ENCODE measurements around the gene QSOX1.

The QSOX1 gene

GRCh38 chr1:180150982-180151381 is 3.7 kb upstream of the QSOX1 start:
- no peak for DNase-seq

DNA sequence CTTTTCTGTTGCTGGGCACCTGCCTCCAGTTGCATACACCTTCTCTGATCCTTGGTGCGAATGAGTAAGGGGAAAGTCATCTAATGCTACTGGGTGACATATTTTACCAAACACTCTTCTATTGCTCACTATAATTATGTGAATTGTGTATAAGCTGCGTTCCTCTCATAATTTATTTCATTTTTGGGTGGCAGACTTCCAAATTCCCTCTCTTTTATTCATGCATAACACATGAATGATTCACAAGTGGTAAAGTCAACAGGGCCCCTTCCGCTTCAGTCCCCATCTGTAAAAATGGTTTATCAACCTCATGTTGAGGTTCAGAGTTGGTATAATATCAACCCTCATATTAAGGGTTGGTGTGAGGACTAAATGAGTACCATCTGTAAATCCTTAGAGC is 3.2 kb upstream of the QSOX1 start:
- no peak for DNase-seq

GRCh38 chr1:180152588-180152987 is 2.1 kb upstream of the QSOX1 start:
- DNase-seq: no peak

GRCh38 chr1:180153032-180153431 is 1.6 kb upstream of the QSOX1 start:
- DNase-seq: no peak

GRCh38 chr1:180154003-180154324 is 705 bp upstream of the QSOX1 start:
- DNase-seq: no peak

- DNase-seq: no peak
These were observed 563 bp downstream of the QSOX1 start for GRCh38 chr1:180155182-180155682.

DNA sequence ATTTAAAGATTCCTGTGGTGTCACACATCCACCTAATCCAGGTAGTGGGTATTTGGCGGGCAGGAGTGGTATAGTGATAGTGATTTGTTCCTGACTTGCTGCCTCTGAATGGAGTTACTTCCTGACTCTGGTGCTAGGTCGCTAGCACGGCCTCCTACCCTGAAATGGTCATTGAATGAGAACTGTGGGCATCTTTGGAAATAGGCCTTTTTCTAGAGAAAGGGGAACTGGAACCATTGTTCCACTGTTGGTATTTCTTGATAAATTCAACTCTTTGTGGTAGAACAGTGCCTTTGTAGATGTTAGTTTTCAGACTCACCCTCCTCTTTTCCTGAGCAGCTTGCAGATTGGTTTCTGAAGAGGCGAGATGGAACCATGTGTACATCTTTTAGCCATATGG is 1.5 kb downstream of the QSOX1 start:
- DNase-seq: peak; percentile 55

- no peak for DNase-seq
These were observed 2.0 kb downstream of the QSOX1 start for GRCh38 chr1:180156631-180157091.

DNA sequence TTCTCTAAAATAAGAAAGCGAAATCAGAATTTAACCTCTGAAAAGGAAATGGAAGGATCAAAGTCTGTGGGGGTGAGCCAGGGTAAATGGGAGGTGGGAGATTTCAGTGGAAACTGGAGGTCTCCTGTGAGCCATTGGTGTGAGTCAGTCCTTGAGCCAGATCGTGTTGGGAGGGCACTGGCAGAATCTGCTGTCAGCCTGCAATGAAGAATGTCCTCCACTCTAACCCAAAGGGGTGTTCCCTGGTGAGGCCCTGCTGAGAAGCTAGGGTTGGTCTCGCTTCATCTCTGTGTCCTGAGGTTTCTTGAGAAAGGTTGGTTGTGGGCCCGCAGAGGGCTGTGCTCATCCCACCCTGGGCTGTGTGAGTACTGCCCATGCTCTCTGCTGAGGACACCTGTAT is 2.4 kb downstream of the QSOX1 start:
- DNase-seq: no peak

- no peak for DNase-seq
These were observed 2.9 kb downstream of the QSOX1 start for GRCh38 chr1:180157576-180158057.

DNA sequence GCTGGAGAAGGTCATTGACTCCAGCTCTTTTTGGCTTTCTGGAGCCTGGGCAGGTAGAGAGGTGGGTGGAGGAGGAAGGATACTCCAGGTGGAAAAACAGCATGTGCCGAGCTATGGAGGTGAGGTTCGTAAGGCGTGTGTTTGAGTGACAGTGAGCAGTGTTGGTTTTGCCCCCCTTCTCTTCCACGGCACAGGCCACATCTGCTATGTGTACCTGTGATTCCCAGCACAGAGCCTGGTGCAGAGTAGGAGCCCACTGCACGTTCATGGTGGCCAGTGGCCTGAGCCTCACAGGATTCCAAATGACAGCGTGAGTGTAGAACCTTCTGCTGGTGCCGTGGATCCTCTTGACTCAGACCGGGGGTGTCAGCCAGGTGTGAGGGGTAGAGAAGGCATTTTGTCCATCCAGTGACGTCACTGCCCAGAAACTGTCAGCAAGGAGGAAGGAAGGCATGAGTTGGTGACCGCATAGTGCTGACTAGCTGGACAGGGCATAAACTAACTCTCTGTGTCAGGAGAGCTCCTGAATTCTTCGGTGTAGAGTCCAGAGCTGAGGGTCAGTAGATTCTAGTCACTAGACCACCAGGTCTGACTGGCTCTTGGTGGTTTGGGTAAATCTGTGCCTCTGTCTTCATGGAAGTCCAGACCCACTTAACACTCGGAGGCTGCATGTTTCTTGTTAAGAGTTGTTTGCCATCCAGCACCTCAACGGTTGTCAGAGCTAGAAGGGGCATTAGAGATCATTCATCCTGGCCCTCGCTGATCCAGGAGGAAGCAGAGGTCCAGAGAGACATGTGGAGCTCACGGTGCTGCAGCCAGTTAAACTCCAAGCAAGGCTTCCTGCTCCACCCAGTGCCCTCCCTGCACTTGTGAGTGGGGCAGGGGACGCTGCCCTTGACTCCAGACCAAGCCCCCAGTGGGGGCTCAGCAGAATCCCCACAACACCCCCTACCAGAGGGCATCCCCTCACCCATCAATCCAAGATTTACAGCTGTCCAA is 3.8 kb downstream of the QSOX1 start:
- no peak for DNase-seq

DNA sequence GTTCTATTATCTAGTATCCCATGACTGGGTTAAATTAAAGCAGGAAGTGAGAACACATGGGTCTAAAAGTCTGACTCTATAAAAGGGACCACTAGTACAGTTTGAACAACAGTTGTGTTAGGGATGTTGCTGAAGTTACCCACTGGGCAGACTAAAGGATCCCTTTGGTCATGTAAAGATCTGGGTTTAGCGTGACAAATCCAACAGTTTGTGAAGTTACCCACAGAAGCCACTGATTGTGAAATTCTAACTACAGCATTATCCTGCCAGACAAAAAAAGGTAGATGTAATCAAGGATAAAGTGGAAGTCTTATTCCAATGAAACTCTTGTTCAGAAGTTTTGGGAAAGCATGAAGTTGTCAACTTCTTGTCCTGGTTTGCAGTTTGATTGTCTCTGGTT is 5.7 kb downstream of the QSOX1 start:
- peak; percentile 55 for DNase-seq

DNA sequence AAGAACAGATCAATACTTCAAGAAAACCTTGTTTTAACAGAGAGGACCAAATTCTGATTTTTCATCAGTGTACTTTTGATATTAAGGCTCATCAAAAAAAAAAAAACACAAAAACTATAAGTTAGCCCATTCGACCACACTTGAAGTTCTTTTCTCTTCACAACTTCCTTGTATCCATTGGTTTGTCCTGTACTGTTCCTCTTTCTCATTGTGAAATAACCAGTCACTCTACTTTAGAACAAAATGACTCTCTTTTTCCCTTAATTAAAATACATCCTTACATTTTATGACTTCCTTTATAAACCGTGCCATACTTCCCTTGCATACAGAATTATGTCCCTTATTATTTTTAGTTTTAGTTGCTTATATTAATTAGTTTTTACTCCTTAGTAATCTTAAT is 8.4 kb downstream of the QSOX1 start:
- peak; percentile 86 for DNase-seq

DNA sequence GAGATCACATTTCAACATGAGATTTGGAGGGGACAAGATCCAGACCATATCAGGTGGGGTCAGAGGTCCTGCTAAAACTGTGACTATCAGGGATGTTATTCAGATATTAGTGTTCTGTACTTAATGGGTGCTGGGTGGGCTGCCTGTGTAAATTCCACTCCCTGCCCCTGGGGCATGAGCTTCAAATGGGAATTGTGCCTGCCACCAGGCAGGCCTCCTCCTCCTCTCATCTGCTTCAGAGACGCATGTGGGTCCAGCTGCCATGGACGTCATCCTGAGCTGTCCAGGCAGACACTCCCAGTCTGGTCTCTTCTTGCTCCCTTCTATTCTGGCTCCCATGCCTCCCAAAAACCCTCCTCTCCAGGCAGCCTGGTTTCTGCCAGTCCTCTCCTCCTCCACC is 10.4 kb downstream of the QSOX1 start:
- DNase-seq: no peak

- no peak for DNase-seq
These were observed 11.1 kb downstream of the QSOX1 start for GRCh38 chr1:180165509-180166435.

- no peak for DNase-seq
These were observed 11.7 kb downstream of the QSOX1 start for GRCh38 chr1:180166436-180166800.

DNA sequence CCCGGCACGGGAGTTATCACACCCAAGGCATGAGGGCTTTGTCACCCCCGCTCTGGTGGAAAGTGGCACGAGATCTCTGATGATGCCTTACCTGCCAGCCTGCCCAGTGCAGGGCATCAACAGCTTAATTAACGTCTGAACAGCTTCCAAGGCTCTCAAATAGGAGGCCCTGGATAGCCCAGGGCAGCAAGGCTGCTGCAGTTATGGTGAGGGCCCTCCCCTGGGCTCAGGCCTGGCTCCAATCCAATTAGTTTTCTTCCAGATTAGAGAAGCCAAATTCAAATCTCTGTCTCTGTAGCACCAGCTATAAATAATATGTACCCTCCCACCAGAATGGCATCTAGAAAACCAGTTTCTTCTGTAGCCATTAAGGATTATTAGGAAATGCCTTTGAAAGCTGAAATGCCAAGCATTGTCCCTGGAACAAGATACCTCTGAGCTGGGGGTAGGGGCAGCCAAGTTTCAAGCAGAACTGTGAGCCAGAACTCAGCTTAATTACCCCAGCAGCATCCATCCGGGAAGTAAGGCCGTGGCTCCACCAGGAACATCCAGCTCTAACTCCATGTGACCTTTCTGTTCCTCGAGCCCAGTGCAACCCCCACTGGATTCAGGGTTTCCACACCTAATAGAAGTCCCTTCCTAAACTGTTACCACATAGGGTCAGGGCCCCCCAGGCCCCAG is 12.5 kb downstream of the QSOX1 start:
- DNase-seq: no peak

GRCh38 chr1:180167721-180168467 is 13.2 kb downstream of the QSOX1 start:
- no peak for DNase-seq

GRCh38 chr1:180168786-180169639 is 14.3 kb downstream of the QSOX1 start:
- no peak for DNase-seq

DNA sequence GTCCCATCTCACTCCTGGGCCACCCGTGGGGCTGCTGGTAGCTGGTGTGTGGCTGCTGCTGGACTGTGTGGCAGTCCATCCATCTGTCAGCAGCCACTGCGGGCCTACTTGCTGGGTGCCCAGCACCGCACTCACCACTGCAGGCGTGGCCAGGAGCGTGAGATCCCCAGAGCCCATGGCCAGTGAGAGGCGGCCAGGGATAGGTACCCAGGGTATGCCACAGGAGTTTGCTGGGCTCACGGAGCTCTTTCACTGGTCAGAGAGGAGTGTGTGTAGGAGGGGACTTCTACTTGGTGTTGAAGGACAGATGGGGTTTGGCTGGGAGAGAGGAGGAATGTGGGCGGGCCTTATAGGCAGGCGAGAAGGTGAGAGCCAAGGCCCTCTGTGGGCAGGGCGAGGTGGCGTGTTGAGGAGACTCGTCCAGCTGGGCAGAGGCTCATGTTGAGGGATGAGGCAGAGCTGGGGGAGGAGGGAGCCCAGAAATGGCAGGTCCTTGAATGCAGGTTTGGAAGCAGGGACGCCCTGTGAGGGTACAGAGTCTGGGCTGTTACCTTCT is 15.0 kb downstream of the QSOX1 start:
- no peak for DNase-seq
